NCI-H774 (cell line): ENCODE data around the gene HERC2.
"Not testable (repeated sequence)": the region's sequence is repeated elsewhere in the genome, so short reads cannot be mapped to it uniquely, and the experiment has no call there.

Source experiments
- DNase-seq: peaks from one replicate; lab custom pipeline; 2025; lab: John Stamatoyannopoulos, UW

The HERC2 gene, protein sequence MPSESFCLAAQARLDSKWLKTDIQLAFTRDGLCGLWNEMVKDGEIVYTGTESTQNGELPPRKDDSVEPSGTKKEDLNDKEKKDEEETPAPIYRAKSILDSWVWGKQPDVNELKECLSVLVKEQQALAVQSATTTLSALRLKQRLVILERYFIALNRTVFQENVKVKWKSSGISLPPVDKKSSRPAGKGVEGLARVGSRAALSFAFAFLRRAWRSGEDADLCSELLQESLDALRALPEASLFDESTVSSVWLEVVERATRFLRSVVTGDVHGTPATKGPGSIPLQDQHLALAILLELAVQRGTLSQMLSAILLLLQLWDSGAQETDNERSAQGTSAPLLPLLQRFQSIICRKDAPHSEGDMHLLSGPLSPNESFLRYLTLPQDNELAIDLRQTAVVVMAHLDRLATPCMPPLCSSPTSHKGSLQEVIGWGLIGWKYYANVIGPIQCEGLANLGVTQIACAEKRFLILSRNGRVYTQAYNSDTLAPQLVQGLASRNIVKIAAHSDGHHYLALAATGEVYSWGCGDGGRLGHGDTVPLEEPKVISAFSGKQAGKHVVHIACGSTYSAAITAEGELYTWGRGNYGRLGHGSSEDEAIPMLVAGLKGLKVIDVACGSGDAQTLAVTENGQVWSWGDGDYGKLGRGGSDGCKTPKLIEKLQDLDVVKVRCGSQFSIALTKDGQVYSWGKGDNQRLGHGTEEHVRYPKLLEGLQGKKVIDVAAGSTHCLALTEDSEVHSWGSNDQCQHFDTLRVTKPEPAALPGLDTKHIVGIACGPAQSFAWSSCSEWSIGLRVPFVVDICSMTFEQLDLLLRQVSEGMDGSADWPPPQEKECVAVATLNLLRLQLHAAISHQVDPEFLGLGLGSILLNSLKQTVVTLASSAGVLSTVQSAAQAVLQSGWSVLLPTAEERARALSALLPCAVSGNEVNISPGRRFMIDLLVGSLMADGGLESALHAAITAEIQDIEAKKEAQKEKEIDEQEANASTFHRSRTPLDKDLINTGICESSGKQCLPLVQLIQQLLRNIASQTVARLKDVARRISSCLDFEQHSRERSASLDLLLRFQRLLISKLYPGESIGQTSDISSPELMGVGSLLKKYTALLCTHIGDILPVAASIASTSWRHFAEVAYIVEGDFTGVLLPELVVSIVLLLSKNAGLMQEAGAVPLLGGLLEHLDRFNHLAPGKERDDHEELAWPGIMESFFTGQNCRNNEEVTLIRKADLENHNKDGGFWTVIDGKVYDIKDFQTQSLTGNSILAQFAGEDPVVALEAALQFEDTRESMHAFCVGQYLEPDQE (N-terminal part only)

GRCh38 chr15:28322129-28322588 is at the start of gene HERC2:
TSS of gene HERC2 (minus strand) at chr15:28322179. CDS start at chr15:28321433, 746 bp downstream.
- DNase-seq: not testable (repeated sequence)

DNA sequence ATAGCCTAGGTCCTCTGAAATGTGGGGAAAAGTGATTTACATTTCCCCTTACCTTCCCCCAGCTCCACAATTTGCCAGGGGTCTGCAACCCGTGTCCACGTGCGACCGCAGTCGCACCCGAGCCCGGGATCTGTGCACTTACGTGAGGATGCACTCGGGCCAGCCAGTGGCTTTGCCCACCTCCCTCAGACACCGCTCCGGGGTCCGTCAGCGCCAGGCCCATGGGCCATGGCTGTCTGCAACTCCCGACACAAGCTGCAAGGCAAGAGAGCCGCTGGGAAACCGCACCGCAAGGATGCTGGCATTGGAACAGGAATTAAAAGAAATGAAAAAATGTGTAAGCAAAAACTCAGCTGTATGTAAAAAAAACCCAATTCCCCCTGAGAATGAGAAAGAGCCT is 43.5 kb upstream of the HERC2 start:
- not testable (repeated sequence) for DNase-seq

GRCh38 chr15:28357984-28358383 is 36.0 kb upstream of the HERC2 start, which contains the start of gene GOLGA6L24:
TSS of gene GOLGA6L24 (minus strand) at chr15:28358084. CDS start at chr15:28358023, 61 bp downstream.
- DNase-seq: not testable (repeated sequence)

DNA sequence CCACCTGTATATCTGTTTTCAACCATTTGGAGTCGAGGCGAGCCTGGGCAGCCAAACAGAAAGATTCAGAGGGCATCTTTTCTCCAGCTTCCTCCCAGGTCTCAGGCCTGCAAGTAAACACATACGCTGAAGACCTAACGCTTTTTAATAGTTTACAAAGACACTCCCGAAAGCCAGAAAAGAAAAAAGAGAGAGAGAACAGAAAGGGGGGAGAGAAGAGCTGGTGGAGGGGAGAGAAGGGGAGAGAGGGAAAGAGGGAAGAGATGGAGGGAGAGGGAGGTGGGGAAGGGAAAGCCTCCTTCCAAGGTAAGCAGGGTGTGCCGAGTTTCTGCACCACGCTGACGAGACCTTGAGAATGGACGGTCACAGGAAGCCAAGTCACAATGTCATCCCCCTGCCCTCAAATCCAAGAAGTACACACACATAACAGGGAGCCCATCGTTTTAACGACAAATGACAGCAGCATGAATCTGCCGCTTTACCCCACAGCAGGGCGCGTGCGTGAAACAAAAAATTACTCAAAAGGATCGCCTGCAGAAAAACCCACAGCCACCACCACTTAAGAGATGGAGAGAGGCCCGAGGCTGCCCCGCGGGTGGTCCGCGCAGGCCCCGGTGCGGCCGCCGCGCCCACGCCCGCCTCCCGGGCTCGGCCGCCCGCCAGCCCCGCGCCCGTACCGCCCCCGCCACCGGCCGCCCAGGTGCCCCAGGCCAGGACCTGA is 461 bp downstream of the HERC2 start:
- not testable (repeated sequence) for DNase-seq

- not testable (repeated sequence) for DNase-seq
Observed at GRCh38 chr15:28319725-28320124, 2.3 kb downstream of the HERC2 start.

GRCh38 chr15:28318828-28319227 is 3.2 kb downstream of the HERC2 start:
- DNase-seq: not testable (repeated sequence)

- DNase-seq: not testable (repeated sequence)
Observed at GRCh38 chr15:28318122-28318521, 3.9 kb downstream of the HERC2 start.

DNA sequence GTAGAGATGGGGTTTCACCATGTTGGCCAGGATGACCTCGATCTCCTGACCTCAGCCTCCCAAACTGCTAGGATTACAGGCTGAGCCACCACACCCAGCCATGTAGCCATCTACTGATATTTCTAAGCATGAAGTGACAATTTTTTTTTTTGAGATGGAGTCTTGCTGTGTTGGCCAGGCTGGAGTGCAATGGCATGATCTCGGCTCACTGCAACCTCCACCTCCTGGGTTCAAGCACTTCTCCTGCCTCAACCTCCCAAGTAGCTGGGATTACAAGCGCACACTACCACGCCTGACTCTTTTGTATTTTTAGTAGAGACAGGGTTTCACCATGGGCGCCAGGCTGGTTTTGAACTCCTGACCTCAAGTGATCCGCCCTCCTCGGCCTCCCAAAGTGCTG is 5.0 kb downstream of the HERC2 start:
- not testable (repeated sequence) for DNase-seq

DNA sequence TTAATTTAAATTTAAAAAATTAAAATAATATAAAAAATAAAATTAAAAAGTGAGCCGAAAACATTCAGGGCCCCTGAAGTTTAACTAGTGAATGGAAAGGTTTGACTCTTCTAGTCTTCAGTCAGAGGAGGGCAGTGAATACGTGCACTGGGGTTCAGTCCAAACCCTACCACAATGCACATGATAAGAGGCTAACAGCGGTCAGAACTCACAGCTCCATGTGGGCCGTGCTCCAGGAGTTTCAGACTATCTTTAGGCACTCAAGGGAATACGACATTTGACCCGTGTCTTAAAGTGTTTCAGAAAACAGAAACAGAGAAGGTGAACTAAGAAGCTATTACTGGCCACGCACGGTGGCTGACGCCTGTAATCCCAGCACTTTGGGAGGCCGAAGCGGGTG is 11.5 kb downstream of the HERC2 start:
- not testable (repeated sequence) for DNase-seq

DNA sequence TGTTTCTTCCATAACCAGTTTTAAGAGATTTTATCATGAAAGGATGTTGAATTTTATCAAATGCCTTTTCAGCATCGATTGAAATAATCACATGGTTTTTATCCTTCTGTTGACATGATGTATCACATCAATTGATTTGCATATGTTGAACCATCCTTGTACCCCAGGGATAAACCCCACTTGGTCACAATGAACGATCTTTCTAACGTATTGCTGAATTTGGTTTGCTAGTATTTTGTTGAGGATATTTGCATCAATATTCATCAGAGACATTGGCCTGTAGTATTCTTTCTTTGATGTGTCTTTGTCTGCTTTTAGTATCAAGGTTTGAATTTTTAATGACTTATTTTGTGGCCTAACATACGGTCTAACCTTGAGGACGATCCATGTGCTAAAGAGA is 13.3 kb downstream of the HERC2 start:
- not testable (repeated sequence) for DNase-seq

- not testable (repeated sequence) for DNase-seq
Observed at GRCh38 chr15:28305700-28306099, 16.3 kb downstream of the HERC2 start.

DNA sequence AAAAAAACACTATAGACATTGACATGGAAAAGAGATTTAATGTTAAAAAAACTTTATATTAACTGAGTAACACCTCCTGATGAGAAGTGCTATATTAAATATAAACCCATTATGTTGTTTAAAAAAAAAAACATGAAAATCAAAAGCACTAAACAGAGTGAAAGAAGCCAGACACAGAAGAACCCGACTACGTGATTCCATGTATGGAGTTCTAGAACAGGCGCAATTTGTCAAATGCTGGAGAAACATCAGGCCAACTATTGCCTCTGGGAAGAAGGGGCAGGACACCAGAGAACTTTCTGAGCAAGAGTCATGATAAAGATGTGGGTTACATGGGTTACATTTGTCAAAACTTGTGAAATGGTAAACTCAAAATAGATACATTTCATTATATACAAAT is 24.5 kb downstream of the HERC2 start:
- DNase-seq: not testable (repeated sequence)

GRCh38 chr15:28296814-28297213 is 25.2 kb downstream of the HERC2 start:
- DNase-seq: not testable (repeated sequence)

DNA sequence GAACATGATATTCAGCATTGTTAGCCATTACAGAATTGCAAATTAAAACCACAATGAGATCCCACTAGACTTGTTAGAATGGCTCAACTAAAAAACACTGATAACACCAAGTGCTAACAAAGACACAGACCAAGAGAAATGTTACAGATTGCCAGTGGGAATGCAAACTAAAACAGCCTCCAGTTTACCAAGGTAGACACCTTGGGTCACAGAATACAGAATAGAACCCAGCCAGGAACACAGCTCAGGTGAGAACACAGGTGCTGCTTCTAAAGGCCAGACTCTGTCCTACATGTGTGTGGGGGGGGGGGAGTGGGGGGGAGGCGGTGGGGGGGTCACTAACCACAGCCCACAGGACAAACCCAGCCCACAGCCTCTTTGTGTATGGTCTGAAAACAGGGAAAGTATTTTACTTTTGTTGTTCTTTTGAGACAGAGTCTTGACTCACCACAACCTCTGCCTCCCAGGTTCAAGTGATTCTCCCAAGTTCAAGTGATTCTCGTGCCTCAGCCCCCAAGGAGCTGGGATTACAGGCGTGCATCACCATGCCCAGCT is 26.9 kb downstream of the HERC2 start:
- DNase-seq: not testable (repeated sequence)

DNA sequence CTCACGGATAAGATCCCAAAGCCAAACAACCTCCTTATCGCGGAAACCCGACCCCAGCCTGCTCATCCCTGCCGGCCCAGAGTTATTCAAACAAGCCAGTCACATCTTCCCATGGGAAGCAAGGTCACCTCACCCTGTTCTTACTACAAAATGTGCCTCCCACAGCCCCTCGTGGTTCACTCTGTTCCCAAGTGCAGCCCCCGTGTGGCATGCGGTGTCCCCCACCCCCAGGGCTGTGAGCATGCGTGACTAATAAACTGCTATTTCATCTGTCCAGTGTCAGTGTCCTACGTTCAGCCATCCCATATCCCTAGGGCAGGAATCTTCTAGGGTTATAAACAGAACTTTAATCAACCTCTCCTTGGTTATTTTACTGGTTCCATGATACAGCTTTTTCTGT is 27.4 kb downstream of the HERC2 start:
- not testable (repeated sequence) for DNase-seq

- DNase-seq: no peak
Observed at GRCh38 chr15:28289694-28290463, 32.1 kb downstream of the HERC2 start.

DNA sequence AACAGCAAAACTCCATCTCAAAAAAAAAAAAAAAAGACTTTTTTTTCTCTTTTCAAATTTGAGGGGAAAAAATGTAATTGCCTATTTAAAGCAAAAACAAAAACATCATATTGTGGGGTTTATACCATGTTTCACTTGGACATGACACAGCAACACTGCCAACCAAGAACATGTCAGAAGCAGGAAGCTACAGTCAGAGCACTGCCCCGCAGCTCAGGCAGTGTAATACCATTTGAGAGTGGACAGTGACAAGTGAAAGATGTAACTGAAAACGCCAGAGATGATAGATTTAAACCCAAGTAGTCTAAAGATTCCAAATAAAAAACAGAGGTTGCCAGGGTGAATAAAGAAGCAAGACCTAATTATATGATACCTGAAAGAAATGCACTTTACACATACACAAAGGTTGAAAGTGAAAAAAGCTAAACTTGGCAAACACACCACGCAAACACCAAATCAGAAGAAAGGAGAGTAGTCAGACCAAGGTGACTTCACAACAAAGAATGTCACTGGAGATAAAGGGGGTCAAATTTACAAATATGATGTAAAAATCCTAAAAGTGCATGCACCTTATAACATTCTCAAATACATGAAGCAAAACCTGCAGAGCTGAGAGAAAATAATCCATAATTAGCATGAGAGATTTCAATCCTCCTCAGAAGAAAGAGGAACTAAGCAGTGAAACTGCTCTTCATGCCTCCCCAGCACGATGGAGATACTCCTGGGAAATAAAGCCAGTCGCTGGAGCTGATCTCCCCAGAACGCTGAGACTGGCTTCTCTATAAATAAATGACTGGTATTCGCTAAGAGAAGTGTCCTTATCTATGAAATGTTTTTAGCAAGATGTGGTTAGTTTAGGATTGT is 32.9 kb downstream of the HERC2 start:
- DNase-seq: not testable (repeated sequence)

DNA sequence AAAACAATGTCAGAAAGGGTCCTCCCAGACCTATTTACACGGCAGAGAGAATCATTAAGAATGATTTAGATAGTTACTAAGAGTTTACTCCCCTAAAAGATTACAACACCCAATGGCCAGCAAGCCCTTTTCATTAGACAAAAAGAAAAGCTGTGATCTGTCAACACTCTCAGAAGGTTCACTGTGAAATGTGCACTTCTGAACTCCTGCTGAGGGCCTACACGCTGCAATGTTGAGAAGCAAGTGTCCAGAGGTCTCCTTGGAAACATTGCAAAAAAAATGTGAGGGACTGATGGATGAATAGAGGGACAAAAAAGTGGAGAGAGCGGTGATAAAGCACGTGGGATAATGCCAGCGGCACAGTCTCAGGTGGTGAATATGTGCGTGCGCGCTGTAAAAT is 35.3 kb downstream of the HERC2 start:
- DNase-seq: not testable (repeated sequence)

DNA sequence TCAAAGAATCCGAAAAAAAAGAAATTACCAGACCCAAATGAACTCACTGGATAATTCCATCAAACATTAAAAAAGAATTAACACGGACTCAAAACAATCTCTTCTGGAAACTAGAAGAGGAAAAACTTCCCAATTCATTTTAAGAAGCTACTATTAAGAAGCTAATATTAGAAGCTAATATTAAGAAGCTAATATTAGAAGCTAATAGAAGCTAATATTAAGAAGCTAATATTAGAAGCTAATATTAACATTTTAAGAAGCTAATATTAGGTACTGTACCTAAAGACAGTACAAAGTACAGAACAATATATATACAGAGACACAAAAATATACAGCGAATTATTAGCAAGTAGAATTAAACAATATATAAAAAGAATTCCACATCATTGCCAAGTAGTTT is 35.9 kb downstream of the HERC2 start:
- DNase-seq: no peak
